Muscle layer of colon (tissue), 2 donors: Measurements from ENCODE around the gene BTBD17.

Source experiments
- H3K27ac ChIP-seq: one replicate; pipeline ENCODE4 v1.7.0; 2013; ENCODE audit warnings: low read depth, mild to moderate bottlenecking, low read length, moderate library complexity
- H3K27me3 ChIP-seq, 2 donors: one replicate each; pipeline ENCODE4 v1.7.0; 2013; ENCODE audit warnings: low read length in 2 of 2, mild to moderate bottlenecking in 2 of 2; ENCODE audit not compliant: insufficient read depth in 2 of 2, control insufficient read depth in 1 of 2
- H3K36me3 ChIP-seq: one replicate; pipeline ENCODE4 v1.7.0; 2013; ENCODE audit warnings: mild to moderate bottlenecking, low read length; ENCODE audit not compliant: insufficient read depth
- H3K4me1 ChIP-seq: one replicate; pipeline ENCODE4 v1.7.0; 2013; ENCODE audit warnings: mild to moderate bottlenecking, low read length; ENCODE audit not compliant: insufficient read depth
- H3K4me3 ChIP-seq, 2 donors: one replicate each; pipeline ENCODE4 v1.7.0; 2013; ENCODE audit warnings: low read length in 2 of 2, low read depth in 1 of 2, mild to moderate bottlenecking in 1 of 2, moderate library complexity in 1 of 2
- H3K9ac ChIP-seq: one replicate; pipeline ENCODE4 v1.7.0; 2013; ENCODE audit warnings: low read length
- H3K9me3 ChIP-seq: one replicate; pipeline ENCODE4 v1.7.0; 2013; ENCODE audit warnings: mild to moderate bottlenecking, low read length
- donor health status: abdominal sarcoma.
- donor health status: Adenocarcinoma of cecum.

Gene BTBD17

GRCh38 chr17:74328487-74328886 lies 33.2 kb downstream of the BTBD17 start:
- peaks cover 0 to 40% of the 10 kb centered on the region in 2 donors for H3K27me3 ChIP-seq
- H3K9ac ChIP-seq = no peak overlapping the region
- H3K27ac ChIP-seq = no peak overlapping the region
- H3K4me3 ChIP-seq = no peak overlapping the region
- H3K36me3 ChIP-seq = no peaks in the 10 kb centered on the region
- H3K9me3 ChIP-seq = no peaks in the 10 kb centered on the region
- peaks cover 12% of the 10 kb centered on the region for H3K4me1 ChIP-seq

GRCh38 chr17:74326506-74326905 lies 35.2 kb downstream of the BTBD17 start:
- no peak overlapping the region for H3K27ac ChIP-seq
- H3K36me3 ChIP-seq = no peaks in the 10 kb centered on the region
- H3K9me3 ChIP-seq = no peaks in the 10 kb centered on the region
- H3K9ac ChIP-seq = no peak overlapping the region
- peaks cover 12% of the 10 kb centered on the region for H3K4me1 ChIP-seq
- H3K27me3 ChIP-seq = peaks cover 0 to 40% of the 10 kb centered on the region in 2 donors
- peak overlapping the region in 1 of 2 donors; percentile 43 for H3K4me3 ChIP-seq

DNA sequence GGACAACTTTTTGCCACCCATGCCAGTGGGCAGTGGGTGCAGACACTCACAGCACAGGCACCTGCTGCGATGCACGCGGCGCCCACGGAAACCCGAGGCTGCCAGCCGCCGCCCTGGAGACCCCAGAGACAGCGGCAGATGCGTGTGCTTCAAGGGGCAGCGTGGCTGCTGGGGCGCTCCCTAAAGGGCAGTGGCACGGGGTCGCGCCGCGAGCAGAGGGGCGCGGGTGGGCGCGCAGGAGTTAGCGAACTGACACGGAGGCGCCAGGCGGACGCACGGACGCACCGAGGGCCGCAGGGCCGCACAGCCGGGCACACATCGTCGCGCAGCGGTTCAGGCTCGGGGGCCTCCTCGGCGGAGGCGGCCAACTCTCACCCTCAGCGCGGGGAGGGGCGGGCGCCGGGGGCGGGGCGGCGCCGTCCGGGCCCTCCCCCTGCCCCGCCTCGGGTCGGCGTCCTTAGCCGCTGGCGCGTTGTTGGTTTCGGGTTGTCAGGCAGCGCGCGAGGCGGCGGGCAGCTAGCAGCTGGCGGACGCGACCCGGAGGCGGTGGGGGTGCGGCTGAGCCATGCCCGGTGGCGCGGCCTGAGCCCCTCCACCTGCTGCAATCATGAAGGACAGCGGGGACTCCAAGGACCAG lies 35.8 kb downstream of the BTBD17 start, which contains the start of gene KIF19:
Gene KIF19 (plus strand): TSS at position 484 of the 637 bp plus-strand sequence. CDS start 124 bp downstream, at position 608.
- H3K4me1 ChIP-seq = peaks cover 12% of the 10 kb centered on the region
- H3K27me3 ChIP-seq = peaks cover 0 to 36% of the 10 kb centered on the region in 2 donors
- no peak within 1 kb of the TSS for H3K27ac ChIP-seq
- no peaks in the 10 kb centered on the region for H3K9me3 ChIP-seq
- no peaks in the 10 kb centered on the region for H3K36me3 ChIP-seq
- H3K9ac ChIP-seq = no peak within 1 kb of the TSS
- H3K4me3 ChIP-seq = peak within 1 kb of the TSS; percentile 30 to 43

DNA sequence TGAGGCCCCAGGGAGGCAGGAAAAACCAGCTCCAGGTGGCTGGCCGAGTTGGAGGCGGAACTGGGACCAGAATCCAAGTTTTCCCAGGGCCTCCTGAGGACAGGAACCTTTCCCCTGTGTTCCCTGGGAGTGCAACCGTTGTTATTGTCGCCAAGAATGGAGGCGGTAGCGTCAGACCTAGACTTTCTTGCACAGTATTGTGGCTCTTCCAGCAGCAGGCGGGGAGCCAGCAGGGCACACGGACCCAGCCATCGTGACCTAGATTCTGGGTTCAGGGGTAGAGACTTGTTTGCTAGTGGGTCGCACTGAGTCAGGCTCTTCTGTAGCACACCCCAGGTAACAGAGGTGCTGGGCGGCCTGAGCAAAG lies 36.3 kb downstream of the BTBD17 start:
- Histone ChIP-seq H3K4me3 (peak overlapping the region in 1 of 2 donors; percentile 43), H3K27ac (no peak overlapping the region), H3K36me3 (no peaks in the 10 kb centered on the region), H3K9ac (no peak overlapping the region), H3K9me3 (no peaks in the 10 kb centered on the region), H3K4me1 (peaks cover 12% of the 10 kb centered on the region), H3K27me3 (peaks cover 0 to 32% of the 10 kb centered on the region in 2 donors)

DNA sequence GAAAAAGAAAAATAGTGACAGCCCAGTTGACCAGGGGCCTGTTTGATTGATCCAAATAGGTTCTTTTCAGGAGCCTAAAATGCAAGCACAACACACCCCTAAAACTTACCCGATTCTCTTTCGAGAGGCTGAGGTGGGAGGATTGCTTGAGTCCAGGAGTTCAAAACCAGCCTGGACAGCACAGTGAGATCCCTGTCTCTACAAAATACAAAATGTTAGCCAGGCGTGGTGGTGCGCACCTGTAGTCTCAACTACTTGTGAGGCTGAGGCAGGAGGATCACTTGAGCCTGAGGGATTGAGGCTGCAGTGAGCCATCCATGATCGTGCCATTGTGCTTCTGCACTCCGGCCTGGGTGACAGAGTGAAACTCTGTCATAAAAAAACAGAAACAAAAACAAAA lies 37.1 kb downstream of the BTBD17 start:
- Histone ChIP-seq H3K27ac (no peak overlapping the region), H3K27me3 (peaks cover 0 to 32% of the 10 kb centered on the region in 2 donors), H3K4me3 (no peak overlapping the region), H3K9ac (no peak overlapping the region), H3K36me3 (no peaks in the 10 kb centered on the region), H3K9me3 (no peaks in the 10 kb centered on the region), H3K4me1 (peaks cover 12% of the 10 kb centered on the region)

GRCh38 chr17:74318391-74318790 lies 43.3 kb downstream of the BTBD17 start:
- H3K4me1 ChIP-seq = no peaks in the 10 kb centered on the region
- no peak overlapping the region for H3K27ac ChIP-seq
- H3K9ac ChIP-seq = no peak overlapping the region
- H3K9me3 ChIP-seq = no peaks in the 10 kb centered on the region
- H3K36me3 ChIP-seq = no peaks in the 10 kb centered on the region
- no peaks in the 10 kb centered on the region for H3K27me3 ChIP-seq
- no peak overlapping the region for H3K4me3 ChIP-seq

DNA sequence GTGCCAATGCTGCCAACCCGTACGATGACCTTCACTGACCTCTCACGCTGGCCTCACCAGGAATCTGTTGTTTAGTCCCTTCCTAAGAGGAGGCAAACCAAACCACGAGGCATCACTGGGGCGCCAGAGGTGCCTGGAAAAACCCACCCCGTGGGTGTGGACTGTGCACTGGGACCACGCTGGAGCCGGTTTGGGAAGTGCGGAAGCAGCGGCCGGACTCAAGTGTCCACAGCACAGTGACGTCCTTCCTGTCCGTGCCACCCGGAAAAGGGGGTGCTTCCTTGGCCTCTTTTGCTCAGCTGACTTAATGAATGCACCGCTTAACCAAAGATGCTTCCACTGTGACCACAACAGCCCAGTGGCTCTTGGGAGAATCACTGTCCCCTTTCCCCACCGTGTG lies 44.6 kb downstream of the BTBD17 start:
- H3K27me3 ChIP-seq = no peaks in the 10 kb centered on the region
- no peak overlapping the region for H3K27ac ChIP-seq
- H3K9ac ChIP-seq = no peak overlapping the region
- no peaks in the 10 kb centered on the region for H3K36me3 ChIP-seq
- H3K4me3 ChIP-seq = no peak overlapping the region
- no peaks in the 10 kb centered on the region for H3K9me3 ChIP-seq
- no peaks in the 10 kb centered on the region for H3K4me1 ChIP-seq

DNA sequence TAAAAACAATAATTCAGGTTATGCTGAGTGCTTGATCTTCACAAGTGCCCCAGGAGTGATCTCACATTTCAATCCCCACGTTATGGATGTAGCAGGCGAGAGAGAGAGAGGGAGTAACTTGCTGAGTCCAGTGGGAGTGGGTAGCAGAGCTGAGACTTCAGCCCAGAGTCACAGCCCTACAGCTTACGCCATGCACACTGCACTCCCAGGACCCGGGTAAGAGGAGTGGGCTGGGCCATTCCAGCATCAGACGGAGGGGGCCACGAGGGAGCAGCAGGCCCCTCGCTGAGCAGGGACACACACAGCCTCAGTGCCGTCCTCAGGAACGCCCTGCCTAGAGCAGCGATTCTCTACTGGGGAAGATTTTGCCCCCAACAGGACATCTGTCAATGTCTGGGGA lies 45.4 kb downstream of the BTBD17 start:
- Histone ChIP-seq H3K27ac (no peak overlapping the region), H3K4me3 (no peak overlapping the region), H3K4me1 (no peaks in the 10 kb centered on the region), H3K9me3 (no peaks in the 10 kb centered on the region), H3K36me3 (no peaks in the 10 kb centered on the region), H3K27me3 (no peaks in the 10 kb centered on the region), H3K9ac (no peak overlapping the region)

DNA sequence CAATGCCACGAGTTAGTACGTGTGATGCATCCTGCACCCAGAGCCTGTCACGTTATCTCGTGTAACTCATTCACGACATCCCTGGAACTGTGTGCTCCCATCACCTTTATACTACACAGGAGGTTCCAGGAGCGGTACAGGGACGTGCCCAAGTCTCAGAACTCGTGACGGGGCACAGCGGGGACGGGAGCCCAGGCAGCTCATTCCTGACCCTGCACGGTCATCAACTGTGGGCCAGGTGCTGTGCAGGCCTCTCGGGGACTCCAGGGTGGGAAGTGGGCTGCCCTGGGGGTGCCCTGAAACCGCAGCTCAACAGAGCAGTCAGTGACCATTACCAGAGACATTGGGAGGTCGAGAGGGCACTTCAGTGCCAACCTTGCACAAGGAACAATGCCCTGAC lies 46.8 kb downstream of the BTBD17 start:
- Histone ChIP-seq H3K4me3 (no peak overlapping the region), H3K36me3 (no peaks in the 10 kb centered on the region), H3K27ac (no peak overlapping the region), H3K9me3 (no peaks in the 10 kb centered on the region), H3K4me1 (no peaks in the 10 kb centered on the region), H3K9ac (no peak overlapping the region), H3K27me3 (no peaks in the 10 kb centered on the region)

- Histone ChIP-seq H3K27ac (no peak overlapping the region), H3K4me1 (no peaks in the 10 kb centered on the region), H3K9ac (no peak overlapping the region), H3K4me3 (no peak overlapping the region), H3K27me3 (no peaks in the 10 kb centered on the region), H3K36me3 (no peaks in the 10 kb centered on the region), H3K9me3 (no peaks in the 10 kb centered on the region)
These were observed 51.8 kb downstream of the BTBD17 start for GRCh38 chr17:74309902-74310301.

- no peaks in the 10 kb centered on the region for H3K4me1 ChIP-seq
- no peak overlapping the region for H3K27ac ChIP-seq
- H3K36me3 ChIP-seq = no peaks in the 10 kb centered on the region
- no peaks in the 10 kb centered on the region for H3K9me3 ChIP-seq
- no peak overlapping the region for H3K9ac ChIP-seq
- H3K27me3 ChIP-seq = no peaks in the 10 kb centered on the region
- no peak overlapping the region for H3K4me3 ChIP-seq
These were observed 53.5 kb downstream of the BTBD17 start for GRCh38 chr17:74307984-74308773.
